ENCODE data around the gene CACNB4. TPM values are rescaled to one million over a fixed set of nuclear protein-coding genes. Genes with fewer than 3 reads are reported as not detected.
"Not testable (repeated sequence)": the region's sequence is repeated elsewhere in the genome, so short reads cannot be mapped to it uniquely, and the experiment has no call there.

Gene CACNB4
- total RNA-seq, 1 donor from 2014 or later: 0.82 TPM

DNA sequence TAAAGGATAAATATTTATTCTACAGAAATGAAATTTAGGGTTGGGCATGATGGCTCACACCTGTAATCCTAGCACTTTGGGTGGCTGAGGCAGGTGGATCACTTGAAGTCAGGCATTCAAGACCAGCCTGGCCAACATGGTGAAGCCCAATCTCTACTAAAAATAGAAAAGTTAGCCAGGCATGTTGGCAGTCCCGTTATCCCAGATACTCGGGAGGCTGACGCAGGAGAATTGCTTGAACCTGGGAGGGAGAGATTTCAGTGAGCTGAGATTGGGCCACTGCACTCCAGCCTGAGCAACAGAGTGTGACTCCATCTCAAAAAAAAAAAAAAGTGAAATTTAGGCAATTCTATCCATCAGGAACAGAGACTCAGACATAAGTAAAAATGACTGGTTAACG is 8.1 kb downstream of the CACNB4 start:
- not testable (repeated sequence) for DNase-seq (ENCODE audit: extremely low read depth, low read depth, low spot score)

DNA sequence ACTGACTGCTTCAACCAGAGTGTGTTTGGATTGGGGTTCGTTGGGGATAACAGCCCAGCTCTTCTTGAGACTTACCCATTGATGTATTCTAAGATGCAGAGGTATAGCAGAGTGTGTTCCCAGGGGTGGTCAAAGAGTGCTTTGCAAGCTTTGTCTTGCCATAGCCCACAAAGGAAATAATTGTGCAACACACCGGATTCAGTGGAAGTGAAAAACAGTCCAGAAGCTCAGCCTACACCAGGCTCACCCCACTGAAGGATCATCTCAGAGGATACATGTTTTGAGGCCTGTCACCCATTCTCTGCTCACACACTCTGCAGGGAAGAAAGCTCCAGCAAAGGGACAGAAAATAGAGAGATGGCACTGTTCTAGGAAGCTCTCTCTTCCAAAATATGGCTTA is 9.6 kb downstream of the CACNB4 start:
- DNase-seq (ENCODE audit: extremely low read depth, low read depth, low spot score): no peak

DNA sequence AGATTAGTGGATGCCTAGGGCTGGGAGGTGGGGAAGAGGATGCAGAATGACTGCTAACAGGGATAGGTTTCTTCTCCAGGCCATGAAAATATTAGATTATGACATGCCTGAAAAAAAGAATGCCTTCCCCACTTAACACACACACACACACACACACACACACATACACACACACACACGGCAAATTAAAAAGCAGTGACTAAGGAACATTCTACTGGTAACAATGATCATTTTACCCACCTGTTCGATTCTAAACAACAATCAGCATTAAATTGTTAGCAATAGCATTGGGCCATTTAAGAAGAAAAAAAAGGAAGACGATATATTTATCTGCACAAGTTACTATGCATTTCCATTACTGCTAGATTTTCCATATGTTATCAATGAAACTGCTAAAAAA is 10.8 kb downstream of the CACNB4 start:
- no peak for DNase-seq (ENCODE audit: extremely low read depth, low read depth, low spot score)

DNA sequence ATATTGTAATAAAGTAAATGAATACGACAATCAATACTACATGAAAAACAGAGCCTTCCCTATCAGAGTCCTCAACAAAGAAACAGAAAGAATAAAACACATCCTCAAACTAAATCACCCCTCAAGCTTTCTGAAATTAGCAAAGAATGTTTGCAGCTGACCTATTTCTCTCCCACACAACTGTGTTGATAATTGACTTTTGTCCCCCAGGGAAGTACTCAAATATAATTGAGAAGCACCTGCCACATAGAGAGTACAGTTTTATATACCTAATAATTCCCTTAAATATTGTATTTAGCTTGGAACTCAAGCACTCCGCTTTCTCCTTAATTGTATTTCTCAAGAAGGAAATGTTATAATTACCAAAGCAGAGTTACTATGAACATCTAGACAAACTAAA is 12.6 kb downstream of the CACNB4 start:
- no peak for DNase-seq (ENCODE audit: extremely low read depth, low read depth, low spot score)

DNA sequence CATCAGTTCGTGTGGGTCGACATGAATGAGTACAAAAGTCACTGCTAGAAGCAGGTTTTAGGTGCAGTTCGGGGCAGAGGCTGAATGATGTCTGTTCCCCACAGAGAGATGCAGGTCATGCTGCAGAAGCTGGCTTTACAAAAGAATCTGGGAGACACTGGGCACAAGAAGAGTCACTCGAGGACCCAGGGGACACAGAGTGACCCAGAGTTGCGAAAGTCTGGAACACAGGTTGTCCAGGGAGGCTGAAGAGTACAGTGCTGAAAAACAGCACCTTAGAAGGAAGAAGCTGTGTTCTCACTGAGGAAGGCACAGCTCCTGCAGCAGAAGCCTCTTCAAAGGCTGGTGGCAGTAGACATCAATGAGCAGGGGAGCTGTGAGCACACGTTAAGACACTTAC is 14.8 kb downstream of the CACNB4 start:
- DNase-seq (ENCODE audit: extremely low read depth, low read depth, low spot score): no peak

DNA sequence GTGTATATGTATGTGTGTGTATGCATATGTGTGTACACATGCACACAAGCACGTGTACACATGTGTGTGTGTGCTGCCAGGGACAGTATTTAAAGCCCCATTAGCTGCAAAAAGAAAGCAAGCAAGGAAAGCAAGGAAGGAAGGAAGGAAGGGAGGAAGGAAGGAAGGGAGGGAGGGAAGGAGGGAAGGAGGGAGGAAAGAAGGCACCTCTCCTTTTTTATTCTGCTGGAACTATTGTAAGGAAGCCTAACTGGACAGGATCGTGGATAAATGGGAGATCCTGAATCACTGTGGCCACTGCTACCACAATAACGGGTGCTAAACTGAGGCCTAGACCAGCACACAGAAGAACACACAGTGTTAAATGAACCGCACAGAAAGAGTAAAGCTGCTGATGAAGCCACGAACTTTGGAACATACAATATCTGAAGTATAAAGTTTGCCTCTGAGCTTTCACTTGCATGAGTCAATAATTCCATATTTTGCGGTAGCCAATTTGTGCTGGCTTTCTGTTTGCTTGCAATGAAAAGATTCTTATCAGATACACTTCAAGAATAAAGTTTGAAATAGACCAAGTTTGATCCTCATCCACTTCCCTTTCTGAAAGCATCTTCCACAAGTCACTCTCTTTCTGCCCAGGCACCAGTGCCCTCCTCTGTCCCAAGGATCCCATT is 15.5 kb downstream of the CACNB4 start:
- no peak for DNase-seq (ENCODE audit: extremely low read depth, low read depth, low spot score)

DNA sequence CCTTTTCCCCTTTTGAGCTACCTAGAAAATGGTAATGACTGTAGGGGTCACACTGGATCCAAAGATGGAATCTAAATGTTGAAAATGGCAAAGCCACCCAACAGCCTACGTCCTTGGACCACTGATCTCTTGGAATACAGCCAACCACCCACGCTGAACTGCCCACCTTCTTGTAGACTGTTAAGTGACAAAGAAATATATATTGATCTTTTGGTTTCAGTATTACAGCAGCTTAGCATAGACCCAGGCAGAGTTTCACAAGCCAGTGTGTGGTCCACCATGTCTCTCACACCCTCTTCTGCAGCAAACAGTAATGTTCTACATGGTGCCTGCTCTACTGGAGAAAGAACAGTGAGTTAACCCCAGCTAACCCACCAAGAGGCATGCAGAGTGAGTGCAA is 20.2 kb downstream of the CACNB4 start:
- no peak for DNase-seq (ENCODE audit: extremely low read depth, low read depth, low spot score)

DNA sequence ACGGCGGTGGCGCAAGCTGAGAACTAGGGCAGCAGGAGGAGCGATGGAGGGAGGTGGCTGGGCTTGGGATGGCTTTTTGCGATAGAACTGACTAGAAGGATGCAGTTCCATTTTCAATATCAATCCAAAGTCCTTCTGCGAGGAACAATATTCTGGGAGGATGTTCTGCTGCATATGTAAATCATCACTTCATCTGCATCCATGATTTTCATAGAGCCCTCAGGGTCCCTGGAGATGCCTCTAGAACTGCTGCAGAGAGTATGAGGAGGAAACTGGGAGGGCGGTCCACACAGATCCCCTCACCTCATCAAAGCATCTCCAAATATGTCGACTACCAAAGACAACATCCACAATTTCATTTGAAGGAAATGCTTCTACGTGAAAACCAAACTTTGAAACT is 20.8 kb downstream of the CACNB4 start:
- DNase-seq (ENCODE audit: extremely low read depth, low read depth, low spot score): no peak

DNA sequence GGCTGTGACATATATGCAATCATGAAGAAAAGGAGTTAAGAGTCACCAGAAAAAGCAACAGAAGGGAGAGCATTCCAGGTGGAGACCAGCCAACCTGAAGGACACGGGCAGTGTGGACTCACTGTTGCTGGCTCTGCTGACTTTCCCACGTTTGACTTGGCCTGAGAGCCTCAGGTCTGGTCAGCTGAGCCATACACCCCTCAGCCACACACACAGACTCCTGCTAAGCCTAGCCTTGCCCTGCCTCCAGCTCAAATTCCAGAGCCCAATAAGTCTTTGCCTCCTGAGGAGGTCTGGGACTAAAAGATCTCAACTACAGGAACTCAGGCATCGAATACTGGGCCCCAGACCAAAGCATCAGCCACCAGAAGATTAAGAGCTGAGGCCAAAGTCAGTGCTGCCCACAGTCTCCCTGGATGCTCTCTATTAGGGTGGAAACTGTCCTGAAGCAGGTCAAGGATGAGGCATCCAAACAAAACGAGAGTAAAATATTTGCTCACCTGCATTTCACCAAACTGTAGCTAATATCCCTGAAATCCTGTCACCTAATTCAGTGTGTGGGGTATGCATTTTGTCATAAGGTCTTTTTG is 23.3 kb downstream of the CACNB4 start:
- DNase-seq (ENCODE audit: extremely low read depth, low read depth, low spot score): no peak

DNA sequence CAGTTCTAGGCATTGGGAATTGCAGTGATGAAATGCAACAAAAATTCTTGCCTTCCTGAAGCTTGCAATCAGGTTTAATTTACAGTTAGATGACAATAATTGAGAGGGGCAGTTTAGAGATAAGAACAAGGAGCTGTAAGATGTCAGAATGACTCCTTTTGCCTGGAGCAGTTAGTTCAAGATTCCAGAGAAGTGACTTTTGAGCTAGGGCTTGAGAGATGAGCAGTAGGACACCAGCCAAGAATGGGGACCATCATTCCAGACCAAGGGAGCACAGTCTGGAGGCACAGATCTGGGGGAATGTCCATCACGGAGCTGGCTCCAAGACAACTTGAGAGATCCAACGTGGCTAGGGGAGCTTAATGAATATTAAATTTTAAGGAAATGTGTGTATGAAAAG is 26.8 kb downstream of the CACNB4 start:
- no peak for DNase-seq (ENCODE audit: extremely low read depth, low read depth, low spot score)

DNA sequence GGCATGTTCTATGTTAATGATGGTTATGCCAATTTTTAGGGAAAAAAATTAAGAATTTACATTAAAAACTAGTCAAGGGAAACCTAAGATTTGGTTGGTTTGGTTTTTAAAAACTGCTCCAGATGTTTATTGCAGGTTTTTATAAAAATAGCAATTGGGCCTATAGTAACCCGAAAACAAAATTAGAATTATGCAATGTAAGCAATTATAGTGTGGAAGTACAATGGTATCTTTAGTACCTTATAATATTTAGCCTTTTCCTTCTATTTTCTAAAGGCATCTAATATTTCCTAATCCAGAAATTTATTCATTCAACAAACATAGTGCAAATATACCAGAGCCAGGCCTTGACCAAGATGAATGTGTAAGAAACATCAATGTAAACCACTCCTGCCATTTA is 27.3 kb downstream of the CACNB4 start:
- DNase-seq (ENCODE audit: extremely low read depth, low read depth, low spot score): no peak

DNA sequence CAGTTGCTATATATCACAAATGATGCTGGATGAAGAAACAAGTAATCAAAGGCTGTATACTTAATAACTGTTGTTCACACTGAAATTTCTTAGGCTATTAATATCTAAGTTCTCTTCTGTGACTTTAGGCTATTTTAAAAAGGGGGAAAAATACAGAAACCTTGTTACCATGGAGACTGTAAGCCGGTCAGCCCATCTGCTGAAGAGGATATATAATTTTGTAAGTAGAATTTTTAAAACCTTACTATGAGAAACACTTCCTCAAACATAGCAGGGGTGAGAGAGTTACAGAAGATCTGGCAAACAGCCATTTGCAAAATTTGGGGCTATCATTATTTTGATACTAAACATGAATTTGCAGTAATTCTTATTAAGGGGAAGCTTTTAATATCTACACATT is 27.8 kb downstream of the CACNB4 start:
- no peak for DNase-seq (ENCODE audit: extremely low read depth, low read depth, low spot score)

DNA sequence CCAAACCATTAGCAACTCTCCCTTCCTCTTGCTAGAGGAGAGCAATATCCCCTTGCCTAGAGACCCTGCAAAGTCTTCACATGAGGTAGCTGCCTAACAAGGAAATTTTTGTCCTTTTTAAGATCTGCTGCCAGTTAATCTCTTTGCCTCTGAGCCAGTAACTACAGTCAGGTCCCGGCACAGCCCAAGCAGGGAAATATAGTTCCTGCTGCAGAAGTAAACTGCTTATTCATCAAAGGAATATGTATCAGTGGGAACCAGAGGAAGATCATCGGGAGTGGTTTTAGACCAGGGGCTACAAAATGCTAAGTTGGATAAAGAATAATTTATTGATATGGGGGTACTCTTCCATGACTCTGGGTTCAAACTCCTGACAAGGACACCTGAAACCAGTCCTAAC is 30.6 kb downstream of the CACNB4 start:
- no peak for DNase-seq (ENCODE audit: extremely low read depth, low read depth, low spot score)

DNA sequence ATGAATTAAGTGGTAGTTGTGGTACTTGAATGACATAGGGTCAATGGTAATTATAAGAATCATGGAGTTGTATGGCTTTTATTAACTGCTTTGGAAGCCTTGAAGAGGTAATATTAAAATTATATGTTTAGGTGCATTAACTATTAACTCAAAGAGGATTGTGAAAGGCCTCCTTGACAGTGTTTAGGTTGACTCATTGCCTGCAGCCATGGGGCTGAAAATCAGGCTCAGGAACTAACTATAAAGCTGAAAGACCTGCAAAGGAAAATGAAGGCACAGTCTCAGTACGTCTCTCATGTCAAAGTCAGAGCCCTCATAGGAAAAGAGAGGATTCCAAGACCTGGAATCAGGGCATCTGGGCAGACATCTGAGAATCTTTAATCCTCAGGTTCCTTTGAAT is 31.0 kb downstream of the CACNB4 start:
- no peak for DNase-seq (ENCODE audit: extremely low read depth, low read depth, low spot score)

DNA sequence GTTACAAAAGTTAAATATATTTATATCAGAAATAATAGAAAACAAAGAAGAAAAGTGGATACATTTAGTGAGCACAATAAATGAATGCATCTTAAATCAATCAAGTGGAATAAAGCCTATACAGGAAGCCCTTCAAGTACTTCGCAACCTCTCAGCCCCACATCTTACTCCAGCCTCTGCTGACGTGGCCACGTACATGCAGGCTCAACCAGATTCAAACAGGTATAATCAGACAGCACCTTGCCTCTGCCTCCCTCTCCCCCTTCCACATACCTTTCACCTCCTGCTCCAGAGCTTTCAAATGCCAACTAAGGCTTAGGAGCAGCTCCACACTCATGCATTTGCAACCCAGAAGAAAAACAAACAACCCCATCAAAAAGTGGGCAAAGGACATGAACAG is 32.9 kb downstream of the CACNB4 start:
- DNase-seq (ENCODE audit: extremely low read depth, low read depth, low spot score): no peak

DNA sequence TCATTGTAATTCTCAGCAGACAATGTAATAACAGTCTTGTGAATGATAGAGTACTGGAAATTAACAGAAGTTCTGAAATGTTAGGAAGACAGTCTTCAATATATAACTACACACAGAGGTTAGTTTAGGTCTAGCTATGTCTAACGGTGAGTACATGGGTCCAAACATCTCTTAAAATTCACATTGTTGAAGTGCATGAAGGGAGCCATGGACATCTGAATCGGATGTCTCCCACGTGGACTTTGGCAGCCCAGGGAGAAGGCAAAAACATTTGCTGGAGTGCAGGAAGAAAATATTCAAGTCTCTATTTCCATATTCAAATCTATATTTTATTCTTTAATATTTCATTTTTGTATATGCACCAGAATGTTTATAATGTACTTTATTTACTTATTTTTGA is 34.8 kb downstream of the CACNB4 start:
- DNase-seq (ENCODE audit: extremely low read depth, low read depth, low spot score): no peak

DNA sequence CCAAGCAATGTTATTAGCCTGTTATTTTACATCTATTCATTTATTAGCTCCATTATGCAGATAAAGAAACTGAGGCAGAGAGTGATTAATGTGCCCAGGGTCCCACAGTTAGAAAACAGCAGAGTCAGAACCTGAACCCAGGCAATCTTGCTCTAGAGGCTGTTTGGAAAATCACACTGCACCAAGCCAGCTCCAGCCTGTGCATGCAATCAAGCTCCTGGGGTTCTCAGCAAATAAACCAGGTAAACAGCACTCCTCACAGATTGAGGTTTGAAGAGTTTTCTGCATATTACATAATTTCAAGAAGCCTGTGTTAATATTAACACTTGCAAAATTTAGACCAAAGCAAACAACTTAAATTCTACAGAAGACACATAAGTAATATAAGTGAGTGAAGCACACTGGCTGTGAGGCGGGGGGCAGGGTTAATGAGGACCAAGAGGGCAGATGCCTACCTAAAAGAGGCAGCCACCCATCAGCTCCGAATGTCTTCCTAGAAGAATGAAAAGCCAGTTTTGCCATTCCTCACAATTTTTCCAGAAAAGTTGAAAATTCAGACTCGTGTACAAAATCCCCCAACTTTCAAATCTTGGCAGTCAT is 35.4 kb downstream of the CACNB4 start:
- no peak for DNase-seq (ENCODE audit: extremely low read depth, low read depth, low spot score)

DNA sequence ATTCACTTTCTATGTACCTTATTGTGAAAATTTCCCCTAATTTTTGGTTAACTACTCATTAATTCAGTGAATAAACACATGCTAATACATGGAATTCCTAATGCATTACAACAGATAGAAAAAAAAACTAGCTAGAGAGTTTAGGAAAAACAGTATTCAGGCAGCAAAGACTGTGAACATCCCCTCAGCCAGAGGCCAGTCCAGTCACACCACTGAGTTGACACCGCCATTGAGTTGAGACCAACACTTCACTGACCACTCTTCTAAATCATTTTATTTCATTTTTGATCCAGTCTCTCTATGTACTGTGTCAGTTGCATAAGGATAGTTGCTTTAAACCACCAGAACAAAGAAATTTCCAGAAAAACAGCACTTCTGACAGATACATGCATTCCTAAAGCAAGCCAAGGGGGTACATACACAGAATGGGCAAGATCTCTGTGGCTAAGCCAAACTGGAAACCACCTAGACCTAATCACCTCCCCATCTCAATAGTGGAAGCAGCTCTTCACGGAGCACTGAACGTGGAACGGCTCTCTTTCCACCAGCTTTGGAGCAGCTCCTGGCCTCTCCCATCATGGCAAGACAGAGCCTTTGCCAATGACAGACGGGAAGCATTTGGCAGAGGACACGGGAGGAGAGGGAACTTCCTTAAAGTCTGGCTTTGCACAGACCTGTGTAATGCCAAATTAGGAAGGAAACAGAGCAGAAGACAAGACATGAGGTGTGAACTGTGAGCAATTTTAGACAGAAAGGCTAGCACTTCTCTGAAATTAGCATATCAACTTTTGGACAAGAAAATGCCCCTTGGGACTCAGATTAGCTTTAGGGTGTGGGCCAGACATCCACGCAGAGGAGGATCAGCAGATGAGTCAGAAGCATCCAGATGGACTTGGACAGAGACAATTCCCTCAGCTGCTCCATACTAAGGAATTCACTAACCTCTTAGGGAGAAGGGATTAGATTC is 36.4 kb downstream of the CACNB4 start:
- no peak for DNase-seq (ENCODE audit: extremely low read depth, low read depth, low spot score)

DNA sequence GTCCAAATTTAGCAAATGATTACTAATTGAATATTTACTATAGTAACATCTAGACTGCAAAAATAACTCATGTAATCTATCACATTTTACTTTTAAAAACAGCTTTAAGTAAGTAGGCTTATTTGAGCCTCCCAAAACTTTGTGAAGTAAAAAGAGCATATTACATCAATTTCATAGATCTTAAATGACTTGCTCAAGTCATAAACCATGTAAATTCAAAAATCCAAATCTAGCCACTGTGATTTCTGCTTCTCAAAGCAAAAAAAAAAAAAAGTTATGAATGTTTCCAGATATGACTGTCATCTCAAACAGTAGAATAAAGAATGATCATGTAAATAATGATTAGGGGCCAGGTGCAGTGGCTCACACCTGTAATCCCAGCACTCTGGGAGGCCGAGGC is 37.5 kb downstream of the CACNB4 start:
- no peak for DNase-seq (ENCODE audit: extremely low read depth, low read depth, low spot score)

DNA sequence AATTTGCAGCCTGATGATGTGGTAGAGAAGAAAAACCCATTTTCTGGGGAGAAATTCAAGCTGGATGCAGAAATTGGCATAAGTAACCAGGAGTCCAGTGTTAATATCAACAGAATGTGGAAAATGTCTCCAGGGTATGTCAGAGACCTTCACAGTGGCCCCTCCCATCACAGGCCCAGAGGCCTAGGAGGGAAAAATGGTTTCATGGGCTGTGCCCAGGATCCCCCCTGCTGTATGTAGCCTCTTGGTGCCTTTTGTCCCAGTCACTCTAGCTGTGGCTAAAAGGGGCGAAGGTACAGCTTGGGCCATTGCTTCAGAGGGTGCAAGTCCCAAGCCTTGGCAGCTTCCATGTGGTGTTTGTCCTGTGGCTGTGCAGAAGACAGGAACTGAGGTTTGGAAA is 40.2 kb downstream of the CACNB4 start:
- no peak for DNase-seq (ENCODE audit: extremely low read depth, low read depth, low spot score)

DNA sequence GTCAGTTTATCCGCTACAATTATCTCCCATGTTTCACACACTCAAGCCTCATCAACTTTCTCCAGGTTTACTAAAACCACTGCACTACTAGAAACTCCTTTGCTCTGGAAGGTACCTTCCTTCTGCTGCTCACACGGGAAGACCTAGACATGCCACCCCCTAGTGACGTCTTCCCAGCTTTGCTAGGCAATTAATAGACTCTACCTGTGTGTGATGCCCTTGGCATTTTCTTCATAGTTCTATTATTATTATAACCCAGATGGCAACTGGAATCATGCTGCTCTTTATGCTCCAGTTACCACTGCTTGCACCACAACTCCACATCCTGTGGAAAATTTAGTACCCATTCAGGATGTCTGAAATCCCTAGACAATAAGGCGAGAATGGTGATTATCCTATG is 42.4 kb downstream of the CACNB4 start:
- DNase-seq (ENCODE audit: extremely low read depth, low read depth, low spot score): no peak

Data from glomerular endothelial cell (primary cell).